Activated T-helper 1 cell treated with anti-CD3 and anti-CD28 coated beads, Interleukin-12 subunit alpha, Interleukin-12 subunit beta, Interleukin-2, Interleukin-4 antibody, amounts not matched to agents 30 ng/mL and 10 ng/mL and 1 ng/mL, durations not matched to agents 14 hours and 24 hours and 36 hours (primary cell): ENCODE results near the gene RXRA. TPM values are rescaled to one million over a fixed set of nuclear protein-coding genes. Genes with fewer than 3 reads are reported as not detected.

ENCODE experiments used
- DNase-seq: peaks from one replicate; pipeline ENCODE4 v3.0.0; 2021; ENCODE audit warnings: low spot score
- H3K27ac Mint-ChIP-seq: one replicate; pipeline ENCODE4 v1.8.0; 2021; ENCODE audit warnings: mild to moderate bottlenecking, mixed read lengths
- H3K27me3 Mint-ChIP-seq: one replicate; pipeline ENCODE4 v1.8.0; 2022; ENCODE audit warnings: mild to moderate bottlenecking, moderate library complexity, mixed read lengths; ENCODE audit not compliant: insufficient read depth
- H3K36me3 Mint-ChIP-seq: one replicate; pipeline ENCODE4 v1.8.0; 2021; ENCODE audit warnings: low read depth, mixed read lengths
- H3K4me1 Mint-ChIP-seq: one replicate; pipeline ENCODE4 v1.8.0; 2021; ENCODE audit warnings: low read depth, mixed read lengths
- H3K4me3 Mint-ChIP-seq: one replicate; pipeline ENCODE4 v1.8.0; 2021; ENCODE audit warnings: mild to moderate bottlenecking, moderate library complexity, mixed read lengths
- H3K9me3 Mint-ChIP-seq: one replicate; pipeline ENCODE4 v1.8.0; 2021; ENCODE audit warnings: mixed read lengths
- intact Hi-C: fragments of 100-400 bp; cut with micrococcal nuclease; formaldehyde crosslinking; loops from one replicate; pipeline ENCODE4 v1.15.1; 2024
- total RNA-seq: library from RNA; stranded (reverse); gene quantifications from 2 replicates; pipeline ENCODE4 v1.2.3, GENCODE V29; 2022

RXRA gene
- total RNA-seq, 1 donor from 2014 or later, result 0.91 TPM

DNA sequence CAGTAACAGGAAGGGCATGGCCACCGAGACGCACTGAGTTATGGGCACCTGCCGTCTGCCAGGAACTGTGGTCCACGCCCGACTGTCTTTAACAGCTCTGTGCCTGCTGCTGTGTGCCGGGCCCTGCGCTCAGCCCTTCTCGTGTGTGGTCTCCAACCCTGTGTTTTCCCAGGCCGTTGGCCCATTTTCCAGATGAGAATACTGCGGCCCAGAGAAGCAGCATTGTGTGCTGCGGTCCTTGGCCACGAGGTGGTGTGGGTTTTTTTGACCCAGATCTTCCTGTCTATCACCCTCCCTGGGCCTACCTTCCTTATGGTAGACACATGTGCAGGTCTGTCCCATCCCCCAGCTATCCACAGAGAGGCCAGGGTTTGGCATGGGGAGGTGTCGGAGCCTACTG lies 47.0 kb downstream of the RXRA start:
- no peak overlapping the region for H3K4me3 Mint-ChIP-seq
- no peak overlapping the region for H3K27ac Mint-ChIP-seq

DNA sequence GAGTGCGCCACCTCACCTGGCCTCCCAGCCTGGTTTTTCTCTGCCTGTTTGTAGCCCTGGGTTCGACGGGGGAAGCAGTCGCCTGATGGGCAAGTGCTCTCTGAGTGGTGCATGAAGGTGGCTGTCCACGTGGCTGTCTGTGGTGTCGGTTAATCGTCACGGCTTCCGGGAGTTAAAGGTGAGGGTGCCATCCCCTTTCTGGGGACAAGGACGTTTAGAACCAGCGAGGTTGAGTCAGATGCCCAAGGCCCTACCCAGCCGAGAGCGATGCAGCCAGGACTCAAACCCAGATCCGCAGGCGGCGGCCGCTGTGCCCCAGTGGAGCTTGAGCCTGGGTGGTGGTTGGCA lies 47.7 kb downstream of the RXRA start:
- intact Hi-C loops, result loop anchor here (1.0 kb wide), 1 partner anchor 69 kb away; no protein-coding TSS in a partner anchor
- Mint-ChIP-seq H3K4me1 (no peaks in the 10 kb centered on the region), H3K4me3 (no peak overlapping the region), H3K36me3 (no peaks in the 10 kb centered on the region), H3K27me3 (peaks cover 3% of the 10 kb centered on the region), H3K9me3 (no peaks in the 10 kb centered on the region), H3K27ac (no peak overlapping the region)
- no peak for DNase-seq

More for the DNA sequence above, 47.0 kb downstream of the RXRA start:
- Mint-ChIP-seq H3K27me3 (peaks cover 3% of the 10 kb centered on the region), H3K4me1 (no peaks in the 10 kb centered on the region), H3K9me3 (no peaks in the 10 kb centered on the region), H3K36me3 (no peaks in the 10 kb centered on the region)
- no peak for DNase-seq
- intact Hi-C loops, result loop anchor here (1.0 kb wide), 1 partner anchor 70 kb away; no protein-coding TSS in a partner anchor

DNA sequence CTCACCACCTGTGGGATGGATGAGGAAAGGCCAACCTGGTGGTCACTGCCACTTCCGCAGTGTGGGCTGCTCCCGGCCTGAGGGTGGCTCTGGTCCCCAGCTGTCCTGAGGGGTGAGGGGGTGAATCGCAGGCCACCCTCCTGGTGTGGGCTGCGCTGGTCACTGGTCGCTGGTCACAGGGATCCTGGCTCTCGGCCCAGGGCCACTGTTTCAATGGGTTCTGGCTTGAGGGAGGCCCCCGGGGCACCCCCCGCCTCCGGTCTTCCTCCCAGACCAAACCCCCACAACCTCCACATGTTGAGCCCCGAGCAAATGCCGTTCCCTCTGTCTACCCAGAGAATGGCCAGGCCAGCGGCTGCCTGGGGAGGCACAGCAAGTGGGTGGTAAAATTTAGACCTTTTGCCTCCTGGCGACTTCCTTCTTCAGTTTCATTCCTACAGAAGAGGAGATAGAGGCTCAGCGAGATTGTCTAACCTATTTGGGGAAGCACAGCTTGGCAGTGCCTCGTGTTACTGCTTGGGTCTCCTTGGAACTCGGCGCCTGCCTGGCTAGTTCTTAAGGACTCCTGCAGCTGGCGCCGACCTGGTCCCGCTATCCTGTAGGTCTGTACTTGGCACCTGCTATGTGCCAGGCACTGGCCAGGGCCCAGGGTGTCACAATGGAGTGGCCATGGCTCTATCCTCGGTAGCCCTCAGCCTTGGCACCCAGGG lies 48.2 kb downstream of the RXRA start:
- H3K4me1 Mint-ChIP-seq, result no peaks in the 10 kb centered on the region
- H3K36me3 Mint-ChIP-seq, result no peaks in the 10 kb centered on the region
- intact Hi-C loops, result no loop called here
- peaks cover 3% of the 10 kb centered on the region for H3K27me3 Mint-ChIP-seq
- no peaks in the 10 kb centered on the region for H3K9me3 Mint-ChIP-seq
- DNase-seq, result no peak
- no peak overlapping the region for H3K27ac Mint-ChIP-seq
- no peak overlapping the region for H3K4me3 Mint-ChIP-seq

DNA sequence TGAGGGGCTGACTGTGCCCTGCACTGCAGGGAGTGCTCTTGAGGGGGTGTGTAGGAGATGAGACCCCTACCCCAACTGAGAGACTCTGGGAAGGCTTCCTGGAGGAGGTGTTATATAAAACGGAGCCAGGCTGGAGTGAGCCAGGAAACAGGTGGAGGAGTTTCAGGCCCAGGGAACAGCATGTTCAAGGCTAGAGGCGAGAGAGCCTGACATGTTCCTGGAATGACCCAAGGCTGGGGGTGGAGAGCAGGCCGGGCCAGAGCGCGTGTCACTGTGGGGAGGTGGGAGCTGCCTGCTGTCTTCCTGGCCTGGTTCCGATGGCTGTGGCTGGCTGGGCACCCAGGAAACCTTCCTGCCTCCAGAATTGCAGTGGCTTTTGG lies 48.7 kb downstream of the RXRA start:
- Mint-ChIP-seq H3K27ac (no peak overlapping the region), H3K27me3 (peaks cover 3% of the 10 kb centered on the region), H3K4me1 (no peaks in the 10 kb centered on the region), H3K36me3 (no peaks in the 10 kb centered on the region), H3K4me3 (no peak overlapping the region), H3K9me3 (no peaks in the 10 kb centered on the region)
- no peak for DNase-seq
- intact Hi-C loops, result no loop called here

DNA sequence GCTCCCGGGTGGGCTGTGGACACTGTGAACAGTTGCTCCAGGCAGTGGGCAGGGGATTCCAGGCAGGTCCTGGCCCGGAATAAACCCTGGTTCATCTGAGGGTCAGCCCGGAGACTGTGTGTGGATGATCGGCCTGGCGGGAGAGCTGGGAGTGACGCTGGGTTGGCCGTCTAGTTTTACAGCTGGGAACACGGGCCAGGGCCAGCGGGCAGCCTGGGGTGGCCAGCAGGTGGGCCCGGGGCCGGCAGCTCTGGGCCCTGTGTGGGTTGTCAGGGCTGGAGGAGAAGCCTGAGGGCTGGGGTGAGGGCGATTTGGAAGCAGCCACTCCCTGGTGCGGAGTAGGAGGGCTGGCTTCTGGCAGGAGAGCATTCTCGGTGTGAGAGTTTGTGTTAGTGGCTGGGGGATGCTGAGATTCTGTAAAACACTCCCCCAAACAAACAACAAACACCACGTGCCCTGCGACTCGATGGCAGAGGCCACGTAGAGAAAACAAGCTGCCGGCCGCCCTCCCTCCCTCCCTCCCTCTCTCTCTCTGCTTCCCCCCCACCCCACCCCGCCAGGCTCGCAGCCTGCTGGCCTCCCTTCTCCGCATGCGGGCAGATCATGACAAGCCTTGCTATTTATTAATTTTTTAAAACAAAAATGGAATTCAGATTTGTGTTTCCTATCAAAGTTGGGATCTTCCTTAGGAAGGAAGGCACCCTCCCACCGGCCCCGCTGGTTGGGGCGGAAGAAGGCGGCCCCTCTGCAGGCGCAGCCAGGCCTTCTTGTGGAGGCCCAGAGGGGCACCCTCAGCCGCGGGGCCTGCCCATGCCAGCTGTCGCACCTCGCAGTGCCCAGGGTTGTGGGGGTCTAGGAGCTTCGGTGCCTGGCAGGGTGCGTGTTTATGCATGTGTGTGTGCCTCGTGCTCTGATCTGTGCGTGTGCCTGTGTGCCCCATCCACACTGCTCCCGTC lies 49.5 kb downstream of the RXRA start:
- no peaks in the 10 kb centered on the region for H3K4me1 Mint-ChIP-seq
- peaks cover 3% of the 10 kb centered on the region for H3K27me3 Mint-ChIP-seq
- intact Hi-C loops, result no loop called here
- H3K27ac Mint-ChIP-seq, result no peak overlapping the region
- H3K36me3 Mint-ChIP-seq, result no peaks in the 10 kb centered on the region
- DNase-seq, result no peak
- H3K9me3 Mint-ChIP-seq, result no peaks in the 10 kb centered on the region
- no peak overlapping the region for H3K4me3 Mint-ChIP-seq

DNA sequence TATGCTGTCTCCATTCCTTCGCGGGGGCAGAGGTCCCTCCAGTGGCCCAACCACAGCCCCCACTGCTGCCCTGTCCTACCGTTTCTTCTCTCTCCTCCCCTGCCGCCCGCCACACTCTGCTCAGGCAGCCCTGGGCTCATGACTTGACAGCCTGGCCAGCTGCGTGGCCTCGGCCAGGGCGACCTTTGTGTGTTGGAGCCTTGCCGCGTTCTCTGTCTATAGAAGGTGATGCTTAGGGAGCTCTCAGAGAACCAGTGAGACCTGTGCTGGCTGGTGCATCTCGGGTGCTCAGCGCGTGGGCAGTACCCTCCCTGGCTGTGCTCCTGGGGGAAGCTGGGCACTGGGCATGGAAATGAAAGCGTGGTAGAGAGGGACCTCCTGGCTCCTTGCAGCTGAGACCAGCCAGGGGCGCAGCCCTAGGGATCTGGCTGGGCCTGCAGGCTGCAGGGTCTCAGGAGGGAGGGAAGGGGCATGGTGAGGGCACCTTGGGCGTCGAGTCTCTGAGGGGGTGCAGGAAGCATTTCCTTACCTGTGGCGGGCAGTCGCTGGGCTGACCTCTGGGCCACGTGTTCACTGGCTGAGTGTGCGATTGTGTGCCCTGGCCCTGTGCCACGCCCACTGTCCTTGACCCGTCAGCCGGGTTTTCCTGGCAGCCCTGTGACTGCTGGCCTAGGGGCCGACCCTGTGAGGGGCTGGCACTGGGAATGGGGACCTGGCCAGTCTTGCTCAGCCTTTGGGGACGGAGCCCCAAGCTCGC lies 50.3 kb downstream of the RXRA start:
- Mint-ChIP-seq H3K4me3 (no peak overlapping the region), H3K27ac (no peak overlapping the region), H3K27me3 (peaks cover 8% of the 10 kb centered on the region), H3K36me3 (no peaks in the 10 kb centered on the region), H3K4me1 (no peaks in the 10 kb centered on the region), H3K9me3 (no peaks in the 10 kb centered on the region)
- intact Hi-C loops, result no loop called here
- no peak for DNase-seq

DNA sequence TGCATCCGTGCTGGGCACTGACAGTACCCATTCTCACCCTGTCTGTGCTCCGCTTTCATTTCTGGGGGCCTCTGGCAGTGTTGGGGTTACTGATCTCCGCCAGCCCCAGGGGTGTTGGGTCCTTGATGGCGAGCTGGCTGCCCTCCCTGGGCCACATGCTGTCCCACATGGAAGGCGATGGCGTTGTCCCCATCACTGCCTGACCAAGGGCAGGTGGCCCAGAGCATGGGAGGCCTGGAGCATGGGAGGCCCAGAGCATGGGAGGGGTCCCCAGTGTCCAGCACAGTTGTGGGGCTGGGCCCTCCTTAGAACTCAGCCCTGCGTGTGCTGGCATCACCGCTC lies 50.9 kb downstream of the RXRA start:
- no peaks in the 10 kb centered on the region for H3K36me3 Mint-ChIP-seq
- intact Hi-C loops, result no loop called here
- peaks cover 12% of the 10 kb centered on the region for H3K27me3 Mint-ChIP-seq
- H3K4me1 Mint-ChIP-seq, result peaks cover 5% of the 10 kb centered on the region
- H3K4me3 Mint-ChIP-seq, result no peak overlapping the region
- no peaks in the 10 kb centered on the region for H3K9me3 Mint-ChIP-seq
- H3K27ac Mint-ChIP-seq, result no peak overlapping the region
- DNase-seq, result no peak

DNA sequence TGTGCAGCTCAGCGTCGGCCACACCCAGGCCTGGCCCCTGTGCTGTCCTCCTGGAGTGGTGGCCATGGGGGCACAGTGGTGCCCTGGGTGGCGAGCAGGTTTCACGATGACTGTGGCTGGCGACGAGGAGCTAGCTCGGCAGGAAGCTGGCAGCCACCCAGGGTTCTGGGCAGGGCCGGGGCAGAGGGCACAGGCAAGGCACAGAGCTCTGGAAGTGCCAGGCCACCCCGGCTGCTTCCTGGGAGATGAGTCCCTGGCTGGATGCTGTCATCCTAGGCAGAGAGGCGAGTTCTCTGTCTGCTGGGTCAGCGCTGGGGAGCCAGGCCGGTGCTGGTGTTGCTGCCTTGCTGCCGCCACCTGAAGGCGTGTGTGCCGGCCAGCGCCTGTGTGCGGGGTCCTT lies 51.7 kb downstream of the RXRA start:
- no peak for DNase-seq
- Mint-ChIP-seq H3K4me1 (peaks cover 10% of the 10 kb centered on the region), H3K27ac (no peak overlapping the region), H3K9me3 (no peaks in the 10 kb centered on the region), H3K36me3 (no peaks in the 10 kb centered on the region), H3K4me3 (no peak overlapping the region), H3K27me3 (peaks cover 14% of the 10 kb centered on the region)
- intact Hi-C loops, result no loop called here

DNA sequence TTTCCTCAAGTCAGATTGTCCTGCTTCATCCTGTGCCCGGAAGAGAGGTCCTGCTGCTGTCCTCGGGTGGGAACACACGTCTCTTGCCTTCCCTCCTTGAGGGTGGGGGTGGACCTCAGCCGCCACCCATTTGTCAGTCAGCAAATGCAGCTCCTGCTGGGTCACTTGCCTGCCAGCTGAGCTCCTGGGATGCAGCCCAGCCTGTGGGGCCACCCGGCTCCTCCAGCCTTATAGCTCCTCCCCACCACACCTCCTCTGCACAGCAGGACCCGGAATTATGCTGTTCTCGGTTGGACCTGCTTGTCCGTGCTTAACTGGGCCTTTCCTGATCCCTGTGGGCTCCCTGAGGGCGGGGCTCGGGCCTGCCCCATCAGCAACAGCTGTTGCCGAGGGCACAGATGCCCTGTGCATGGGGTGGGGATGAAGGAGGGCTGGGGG lies 52.7 kb downstream of the RXRA start:
- Mint-ChIP-seq H3K27ac (no peak overlapping the region), H3K4me3 (no peak overlapping the region), H3K9me3 (no peaks in the 10 kb centered on the region), H3K27me3 (peaks cover 14% of the 10 kb centered on the region), H3K36me3 (no peaks in the 10 kb centered on the region), H3K4me1 (peaks cover 10% of the 10 kb centered on the region)
- DNase-seq, result no peak
- intact Hi-C loops, result no loop called here

DNA sequence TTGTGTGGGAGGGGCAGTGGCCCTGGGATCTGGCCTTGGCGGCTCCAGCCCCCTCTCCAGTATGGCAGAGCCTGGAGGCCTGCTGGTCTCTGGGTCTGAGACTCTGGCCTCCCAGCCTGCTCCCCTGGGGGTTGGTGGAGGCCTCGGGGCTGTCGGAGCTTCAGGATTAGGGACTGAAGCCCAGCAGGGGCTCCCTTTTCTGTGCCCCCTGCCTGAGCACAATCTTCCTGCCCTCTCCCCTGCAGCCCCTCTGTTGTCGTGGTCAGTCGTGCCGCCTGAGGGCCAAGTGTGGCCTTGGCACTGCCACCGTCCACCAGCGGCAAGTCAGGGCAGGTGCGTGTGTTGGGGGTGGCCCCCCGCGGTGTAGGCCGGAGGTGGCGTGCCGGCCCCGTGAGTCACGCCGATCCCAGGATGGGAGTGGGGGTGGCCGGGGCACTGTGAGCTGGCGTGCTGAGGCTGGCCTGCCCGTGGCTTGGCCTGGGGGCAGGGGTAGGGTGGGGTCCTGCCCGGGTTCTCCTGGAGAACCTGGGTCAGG lies 53.6 kb downstream of the RXRA start:
- H3K9me3 Mint-ChIP-seq, result no peaks in the 10 kb centered on the region

DNA sequence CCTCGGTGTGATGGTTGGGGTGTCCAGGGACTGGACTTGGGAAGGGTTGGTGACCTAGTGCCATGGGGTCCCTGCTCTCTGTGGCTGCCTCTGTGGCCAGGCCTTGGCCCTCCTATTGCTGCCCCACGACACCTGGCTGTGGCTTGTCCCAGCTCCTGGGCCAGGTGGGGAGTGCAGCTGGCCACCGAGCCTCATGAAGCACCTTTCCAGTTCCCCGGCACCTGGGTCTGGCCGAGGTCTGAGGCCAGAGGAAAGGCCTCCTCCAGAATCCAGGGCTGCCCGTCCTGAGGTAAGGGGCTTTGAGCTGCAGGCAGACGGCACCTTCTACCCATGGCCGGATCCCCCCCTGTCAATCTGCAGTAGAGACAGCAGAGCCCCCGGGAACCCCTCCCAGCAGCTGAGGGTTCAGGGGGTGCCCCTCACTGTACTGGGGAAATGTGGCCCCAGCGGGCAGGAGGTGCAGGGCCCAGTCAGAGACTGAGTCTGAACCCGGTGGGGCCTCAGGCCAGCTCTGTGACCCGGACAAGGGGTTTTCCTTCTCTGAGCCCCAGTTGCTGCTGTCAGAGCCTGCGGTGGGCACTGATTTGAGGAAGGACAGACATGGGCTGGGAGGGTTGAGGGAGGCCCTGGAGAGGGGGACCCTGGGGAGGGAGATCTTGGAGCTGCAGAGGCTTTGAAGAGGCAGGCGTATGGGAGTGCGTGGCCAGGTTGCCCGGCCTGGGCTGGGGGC lies 54.5 kb downstream of the RXRA start:
- H3K27ac Mint-ChIP-seq, result no peak overlapping the region
- peaks cover 16% of the 10 kb centered on the region for H3K27me3 Mint-ChIP-seq
- peaks cover 10% of the 10 kb centered on the region for H3K4me1 Mint-ChIP-seq
- H3K36me3 Mint-ChIP-seq, result no peaks in the 10 kb centered on the region
- intact Hi-C loops, result no loop called here
- no peaks in the 10 kb centered on the region for H3K9me3 Mint-ChIP-seq
- H3K4me3 Mint-ChIP-seq, result no peak overlapping the region
- DNase-seq, result no peak

More for the DNA sequence above, 53.6 kb downstream of the RXRA start:
- H3K4me1 Mint-ChIP-seq, result peaks cover 10% of the 10 kb centered on the region
- H3K27ac Mint-ChIP-seq, result no peak overlapping the region
- H3K27me3 Mint-ChIP-seq, result peaks cover 16% of the 10 kb centered on the region
- no peak overlapping the region for H3K4me3 Mint-ChIP-seq
- intact Hi-C loops, result no loop called here
- H3K36me3 Mint-ChIP-seq, result no peaks in the 10 kb centered on the region
- no peak for DNase-seq

DNA sequence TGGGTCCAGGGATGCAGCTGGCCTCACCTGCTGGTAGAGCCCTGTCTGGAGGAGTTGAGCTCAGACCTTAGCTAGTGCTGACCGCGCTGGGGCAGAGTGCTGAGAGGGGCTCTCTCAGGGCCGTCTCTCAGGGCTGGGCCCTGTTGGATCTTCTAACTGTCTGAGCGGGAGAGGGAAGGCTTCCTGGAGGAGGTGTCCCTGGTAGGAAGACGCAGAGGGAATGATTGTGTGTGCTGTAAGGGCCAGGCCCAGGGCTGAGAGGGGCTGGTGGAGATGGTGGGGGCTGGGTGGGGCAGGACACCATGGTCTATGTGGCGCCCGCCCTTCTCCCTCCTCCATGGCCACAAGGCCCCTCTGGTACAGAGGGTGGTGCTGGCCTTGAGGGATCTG lies 55.0 kb downstream of the RXRA start:
- no peaks in the 10 kb centered on the region for H3K9me3 Mint-ChIP-seq
- no peaks in the 10 kb centered on the region for H3K36me3 Mint-ChIP-seq
- H3K27ac Mint-ChIP-seq, result no peak overlapping the region
- intact Hi-C loops, result no loop called here
- DNase-seq, result no peak
- peaks cover 10% of the 10 kb centered on the region for H3K4me1 Mint-ChIP-seq
- H3K4me3 Mint-ChIP-seq, result no peak overlapping the region
- peaks cover 15% of the 10 kb centered on the region for H3K27me3 Mint-ChIP-seq
